GM21529 (cell line): Measurements from ENCODE around the gene OCA2.
"Not testable (repeated sequence)": the region's sequence is repeated elsewhere in the genome, so short reads cannot be mapped to it uniquely, and the experiment has no call there.

Source experiments
- ATAC-seq: cut with Tn5 transposase; IDR thresholded peaks from one replicate; pipeline ENCODE4 v1.9.1; 2021; ENCODE audit not compliant: unreplicated experiment

The OCA2 gene

GRCh38 chr15:28121577-28121976, 22.5 kb upstream of the OCA2 start:
- ATAC-seq: not testable (repeated sequence)

DNA sequence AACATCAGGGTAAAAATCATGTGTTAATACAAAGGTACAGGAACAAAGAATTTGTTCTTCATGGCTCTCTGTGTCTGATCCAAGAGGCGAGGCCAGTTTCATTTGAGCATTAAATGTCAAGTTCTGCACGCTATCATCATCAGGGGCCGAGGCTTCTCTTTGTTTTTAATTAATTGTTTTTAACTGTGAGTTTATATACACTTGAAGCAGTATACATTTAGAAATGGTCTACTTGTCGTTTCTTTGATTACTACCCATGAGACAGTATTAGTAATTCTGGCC, 21.2 kb upstream of the OCA2 start:
- ATAC-seq: no peak

DNA sequence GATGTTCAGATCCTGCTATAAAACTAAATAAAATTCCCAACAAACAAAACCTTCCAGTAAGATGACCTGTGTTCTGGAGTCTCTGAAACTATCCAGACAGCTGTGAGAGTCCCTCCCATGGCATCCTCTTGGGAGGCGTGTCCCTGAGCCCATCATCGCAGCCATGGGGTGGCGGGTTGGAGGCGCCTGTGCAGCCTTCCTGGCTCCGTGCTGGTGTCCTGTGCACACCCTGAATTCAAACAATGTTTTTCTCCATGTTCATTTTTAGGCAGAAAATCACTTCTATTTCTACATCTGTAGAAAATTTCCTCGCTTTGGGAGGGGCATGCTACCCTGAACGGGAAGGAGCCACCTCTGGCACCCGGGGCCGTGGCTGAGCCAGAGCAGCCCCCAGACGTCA, 19.4 kb upstream of the OCA2 start:
- ATAC-seq: no peak

DNA sequence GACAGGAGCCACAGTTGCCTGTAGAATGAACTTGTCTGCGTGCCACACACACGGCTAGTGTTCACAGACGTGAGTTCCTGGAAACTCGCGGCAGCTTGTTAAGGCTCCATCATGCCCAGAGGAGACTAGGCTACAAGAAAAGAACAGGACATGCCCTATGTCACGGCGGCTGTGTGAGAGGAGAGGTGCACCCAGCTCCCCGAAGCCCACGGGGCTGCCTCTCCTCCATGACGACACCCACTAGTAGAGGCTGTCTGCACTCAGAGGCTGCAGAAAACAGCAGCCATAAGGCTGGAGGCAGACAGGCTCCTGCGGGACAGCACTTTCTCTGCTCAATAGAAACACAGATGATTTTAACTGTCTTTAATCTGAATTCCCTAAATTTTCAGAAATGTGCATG, 19.0 kb upstream of the OCA2 start:
- no peak for ATAC-seq

DNA sequence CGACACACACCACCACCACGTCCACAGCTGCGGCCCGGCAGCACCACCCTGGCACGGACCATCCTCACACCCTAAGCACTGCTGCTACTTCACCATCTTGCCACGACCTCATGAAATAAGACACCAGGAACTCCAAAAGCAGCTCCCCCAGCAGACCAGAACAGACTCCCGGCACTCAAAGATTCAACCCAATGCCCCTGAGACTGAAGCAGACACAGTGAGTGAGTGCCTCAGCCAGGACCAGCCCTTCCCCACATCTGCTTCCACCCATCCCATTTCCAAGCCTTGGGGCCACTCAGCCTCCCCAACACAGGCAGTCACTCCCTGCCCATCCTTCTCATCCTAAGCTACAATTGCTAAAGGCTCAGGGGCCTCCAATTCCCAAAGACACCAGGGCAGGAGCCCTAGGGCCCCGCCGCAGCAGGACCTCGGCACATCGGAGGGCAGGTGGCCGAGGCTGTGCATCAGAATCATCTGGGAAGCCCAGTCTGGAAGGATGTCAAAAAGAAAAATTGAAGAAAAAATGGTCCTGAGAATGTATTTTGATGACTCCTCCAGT, 18.4 kb upstream of the OCA2 start:
- ATAC-seq: no peak

DNA sequence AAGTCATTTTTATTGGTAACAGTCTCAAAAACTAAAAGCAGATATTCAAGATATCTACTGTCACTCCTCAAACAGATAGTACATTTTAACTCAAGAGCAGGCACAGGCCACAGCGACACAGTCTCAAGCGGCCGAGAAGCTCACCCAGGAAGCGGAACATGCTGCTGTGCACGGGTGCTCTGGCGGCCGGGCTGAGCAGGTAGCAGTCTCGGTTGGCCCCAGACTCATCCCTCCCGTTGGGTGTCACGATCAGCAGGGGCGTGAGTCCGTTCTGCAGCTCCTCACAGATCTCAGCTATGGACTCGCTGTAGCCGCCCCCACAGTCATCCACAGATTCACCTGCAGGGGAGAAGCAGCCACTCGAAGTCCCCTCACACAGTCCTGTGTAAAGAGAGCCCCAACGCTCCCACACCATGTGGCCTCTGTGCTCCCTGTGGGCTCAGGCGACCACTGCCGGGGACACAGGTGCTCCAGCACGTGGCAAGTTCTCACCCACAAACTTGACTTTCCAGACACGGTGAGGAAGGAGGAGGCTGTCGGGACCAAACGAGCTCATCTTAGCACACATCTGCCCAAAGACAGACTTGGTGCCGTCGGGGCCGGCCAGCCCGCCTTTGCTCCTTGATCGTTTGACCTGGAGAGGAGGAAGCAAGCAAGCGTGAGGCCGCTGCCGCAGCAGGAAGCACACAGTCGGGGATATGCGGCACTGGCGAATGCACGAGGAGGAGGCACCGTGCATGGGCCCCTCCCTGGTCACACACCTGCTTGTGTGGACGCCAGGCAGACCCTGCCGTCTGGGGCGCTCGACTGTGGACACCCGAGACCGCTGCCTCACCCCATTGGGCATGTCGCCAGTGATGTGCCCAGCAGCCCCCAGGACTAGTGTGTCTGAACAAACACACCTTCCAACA, 17.7 kb upstream of the OCA2 start:
- no peak for ATAC-seq

DNA sequence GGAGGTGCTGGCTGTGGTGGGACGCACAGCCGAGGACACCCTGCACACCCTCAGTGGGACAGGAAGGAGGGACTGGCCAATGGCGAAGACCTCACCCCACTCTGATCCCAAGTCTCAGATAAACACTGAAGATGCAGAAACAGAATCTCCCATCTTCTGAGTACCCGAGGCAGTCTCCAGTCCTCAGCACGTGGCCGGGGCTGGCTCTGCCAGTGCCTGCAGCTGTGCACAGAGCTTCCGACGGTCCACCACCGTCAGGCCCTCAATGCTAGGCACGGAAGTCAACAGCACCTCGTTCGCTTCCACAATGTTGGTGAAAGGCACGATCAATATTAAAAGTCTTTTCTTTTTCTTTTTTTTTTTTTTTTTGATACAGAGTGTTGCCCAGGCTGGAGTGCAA, 16.8 kb upstream of the OCA2 start:
- no peak for ATAC-seq

- no peak for ATAC-seq
Observed at GRCh38 chr15:28114721-28115622, 15.9 kb upstream of the OCA2 start.

- no peak for ATAC-seq
Observed at GRCh38 chr15:28114114-28114455, 15.0 kb upstream of the OCA2 start.

DNA sequence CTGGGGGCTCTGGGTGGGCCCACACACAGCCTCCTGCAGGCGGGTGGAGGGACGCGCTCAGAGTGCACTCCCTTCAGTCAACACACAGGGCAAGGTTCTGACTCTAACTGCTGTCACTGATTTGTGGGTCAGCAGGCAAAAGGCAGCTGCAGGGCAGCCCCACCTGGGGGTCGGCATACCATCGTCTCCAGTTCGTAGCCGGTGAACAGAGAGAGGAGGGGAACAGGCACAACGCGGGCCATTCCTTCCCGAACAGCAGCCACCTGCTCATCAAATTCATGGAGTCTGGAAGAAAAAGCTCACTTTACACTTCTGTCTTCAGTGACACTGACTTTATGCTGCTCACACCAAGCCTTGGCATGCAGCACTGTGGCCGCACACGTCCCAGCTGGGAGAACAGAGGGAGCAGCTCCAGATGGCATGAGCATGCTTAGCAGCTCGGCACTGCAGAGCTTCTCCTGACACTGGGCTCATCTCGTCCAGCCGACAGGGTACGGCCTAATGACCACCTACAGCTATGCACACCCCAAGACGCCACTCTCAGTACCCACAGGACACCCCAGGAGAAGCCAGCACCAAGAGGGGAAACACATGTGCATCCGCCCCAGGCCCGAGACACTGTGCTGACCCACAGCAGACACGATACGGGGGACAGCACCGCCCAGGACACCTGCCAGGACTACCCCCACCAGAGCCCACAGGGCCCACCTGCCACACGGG, 14.4 kb upstream of the OCA2 start:
- ATAC-seq: no peak

- ATAC-seq: no peak
Observed at GRCh38 chr15:28112962-28113361, 13.8 kb upstream of the OCA2 start.

- ATAC-seq: no peak
Observed at GRCh38 chr15:28112101-28112760, 13.1 kb upstream of the OCA2 start.

DNA sequence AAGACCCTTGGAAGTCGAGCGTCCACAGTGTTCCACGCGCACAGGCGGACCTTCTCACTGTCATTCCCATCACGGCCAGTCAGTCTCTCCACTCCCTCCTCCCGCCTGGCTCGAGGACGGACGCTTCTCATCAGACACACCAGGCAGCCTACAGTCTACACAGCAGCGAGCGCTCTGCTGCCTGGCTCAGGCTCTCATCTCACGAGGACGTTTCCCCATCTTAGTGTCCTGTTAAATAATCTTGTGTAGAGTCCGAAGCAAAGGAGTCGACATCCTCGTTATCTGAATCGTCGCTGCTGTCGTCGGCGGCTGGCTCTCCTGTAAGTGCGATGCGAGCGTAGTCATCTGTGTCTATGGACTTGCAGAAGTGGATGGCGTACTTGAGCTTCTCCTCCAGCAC, 12.4 kb upstream of the OCA2 start:
- ATAC-seq: no peak

DNA sequence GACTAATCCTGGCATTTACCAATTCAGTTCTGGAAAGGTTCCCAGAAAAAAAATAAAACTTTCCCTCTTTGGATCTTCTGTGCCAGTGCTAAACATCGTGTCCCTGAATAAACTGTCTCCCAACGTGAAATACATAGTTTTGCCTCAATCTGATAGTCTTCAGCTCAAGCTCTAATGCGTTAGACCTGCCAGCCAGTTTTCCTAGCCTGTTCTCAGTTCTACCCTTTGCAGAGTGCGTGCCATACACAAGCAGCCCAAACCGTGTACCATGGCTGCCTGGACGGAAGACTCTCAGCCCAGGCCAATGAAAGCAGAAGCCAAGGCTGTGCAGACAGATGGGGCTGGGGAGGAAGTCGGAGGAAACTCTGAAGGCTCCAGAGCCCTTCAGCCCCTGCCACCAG, 11.4 kb upstream of the OCA2 start:
- ATAC-seq: no peak

- no peak for ATAC-seq
Observed at GRCh38 chr15:28109626-28110455, 10.7 kb upstream of the OCA2 start.

- no peak for ATAC-seq
Observed at GRCh38 chr15:28107904-28108275, 8.8 kb upstream of the OCA2 start.

DNA sequence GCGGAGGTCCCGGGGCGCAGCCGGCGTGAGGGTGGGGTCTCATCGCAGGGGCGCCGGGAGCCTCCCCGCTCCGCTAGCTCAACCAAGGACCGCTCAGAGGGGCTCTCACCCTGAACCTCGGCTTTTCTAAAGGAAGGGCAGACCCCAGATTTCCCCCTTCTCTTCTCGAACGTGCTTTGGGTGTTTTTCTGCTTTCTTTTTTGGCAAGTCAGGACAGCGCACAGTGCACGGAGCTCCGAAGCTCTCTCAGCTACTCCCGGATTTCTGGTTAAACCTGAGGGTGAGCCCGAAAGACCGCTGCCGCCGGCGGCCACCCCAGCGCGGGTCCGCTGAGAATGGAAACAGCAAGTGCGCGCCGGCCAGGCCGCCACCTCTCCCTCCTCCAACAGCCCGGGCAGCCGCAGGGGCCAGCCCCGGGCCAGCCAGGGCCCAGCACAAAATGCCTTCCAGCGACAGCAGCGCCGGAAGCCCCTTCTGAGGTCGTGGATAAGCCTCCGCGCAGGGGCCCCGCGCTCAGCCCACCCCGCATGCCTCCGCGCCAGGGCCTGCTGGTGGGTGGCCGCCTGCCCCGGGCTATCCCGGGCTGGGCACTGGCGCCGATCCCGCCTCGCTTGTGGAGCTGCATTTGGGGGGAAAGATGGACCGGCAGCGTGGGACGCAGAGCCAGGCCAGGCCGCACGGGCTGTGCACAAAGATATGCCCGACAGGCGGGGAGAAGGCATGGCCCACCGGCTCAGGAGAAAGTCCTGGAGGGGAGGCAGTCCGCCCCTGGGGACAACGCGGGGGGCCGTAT, 8.2 kb upstream of the OCA2 start:
- no peak for ATAC-seq

DNA sequence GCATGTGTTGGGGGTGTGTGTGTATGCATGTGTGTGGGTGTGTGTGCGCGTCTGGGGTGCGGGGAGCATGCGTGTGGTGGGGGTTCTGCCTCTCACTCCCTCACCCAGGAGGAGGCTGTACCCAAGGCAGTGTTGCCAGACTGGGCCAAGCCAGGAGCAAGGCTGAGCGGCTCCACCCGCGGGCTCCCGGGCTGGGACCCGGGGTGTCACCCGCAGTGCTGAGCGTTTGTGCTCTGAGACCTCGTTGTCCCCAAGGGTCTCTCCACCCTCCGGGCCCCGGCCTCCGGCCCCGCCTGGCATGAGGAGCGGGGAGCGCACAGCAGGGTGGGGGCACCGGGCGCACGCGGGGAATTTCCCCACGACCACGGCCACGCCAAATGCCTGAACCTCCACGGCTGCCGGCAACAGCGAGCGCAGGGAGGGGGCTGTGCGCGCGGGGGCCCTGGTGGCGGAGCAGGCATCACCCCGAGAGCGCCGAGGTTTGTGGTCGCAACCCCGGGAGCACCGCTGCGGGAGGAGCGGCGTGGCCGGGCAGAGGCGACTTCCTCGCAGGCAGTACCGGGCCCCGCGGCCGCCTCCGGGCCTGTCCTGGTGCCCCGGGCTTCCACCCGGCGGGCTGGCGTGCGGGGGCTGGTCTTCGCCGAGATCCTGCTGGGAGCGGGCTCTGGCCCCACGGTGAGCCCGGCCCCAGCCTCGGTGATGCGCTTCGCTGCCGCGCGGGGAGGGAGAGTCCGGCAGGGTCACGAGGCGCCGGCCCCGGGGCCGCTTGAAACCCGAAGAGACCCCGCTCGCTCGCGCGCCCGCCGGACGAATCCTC, 7.4 kb upstream of the OCA2 start:
- no peak for ATAC-seq
